HEK293T (cell line): ENCODE results near the gene CLMN.

Experiments
- FOXM1 ChIP-seq: fragments of 450-650 bp; IDR thresholded peaks from 2 replicates; pipeline ENCODE4 v1.6.1; 2017; ENCODE audit warnings: mild to moderate bottlenecking, borderline replicate concordance
- HDGF ChIP-seq: fragments of 450-650 bp; IDR thresholded peaks from 2 replicates; pipeline ENCODE4 v1.6.1; 2017; ENCODE audit warnings: antibody characterized with exemption, borderline replicate concordance
- L3MBTL2 ChIP-seq: fragments of 450-650 bp; conservative IDR thresholded peaks from 2 replicates; pipeline ENCODE4 v1.6.1; 2016; ENCODE audit warnings: mild to moderate bottlenecking

DNA sequence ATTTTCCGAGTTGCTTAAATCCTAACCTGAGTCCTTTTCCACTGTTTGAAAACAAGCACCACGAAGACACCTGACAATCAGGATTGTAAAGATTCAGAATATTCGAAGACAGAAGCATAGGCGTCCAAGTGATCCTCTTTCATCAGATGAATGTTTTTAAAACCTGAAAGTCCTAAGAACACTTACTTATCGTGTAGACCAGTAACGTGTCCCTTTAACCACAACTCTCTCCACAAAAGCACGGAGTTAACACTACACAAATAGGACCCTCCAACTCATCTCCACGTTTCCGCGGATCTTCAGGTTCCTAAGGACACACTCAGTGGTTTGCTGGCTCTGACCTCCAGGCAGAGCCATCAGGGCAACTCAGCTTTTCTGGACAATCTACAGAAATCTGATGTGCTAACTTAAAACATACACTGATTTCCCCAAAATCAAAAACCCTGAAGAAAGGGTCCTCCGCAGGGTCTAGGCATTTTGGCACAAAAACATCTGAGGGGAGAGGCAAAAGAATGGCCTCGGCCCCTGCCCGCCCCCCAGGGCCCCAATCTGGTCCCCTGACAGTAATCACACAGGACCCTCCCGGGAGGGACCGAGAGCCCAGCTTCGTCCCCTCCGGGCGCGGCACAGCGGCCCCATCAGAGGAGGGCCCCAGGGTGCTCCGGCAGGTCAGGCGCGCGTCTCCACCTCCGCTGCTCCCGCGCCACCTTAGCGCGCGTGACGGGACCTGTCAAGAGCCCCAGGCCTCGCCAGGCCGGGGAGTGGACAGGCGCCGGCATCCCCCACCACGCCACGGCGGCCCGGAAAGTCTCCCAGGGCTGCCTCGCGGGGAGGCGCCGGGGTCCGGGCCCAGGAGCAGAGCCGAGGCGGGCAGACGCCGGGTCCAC lies 163.3 kb downstream of the CLMN start:
- TF ChIP-seq HDGF (no peak), L3MBTL2 (no peak), FOXM1 (no peak)
